Measurements from ENCODE around the gene COL5A2.

DNA sequence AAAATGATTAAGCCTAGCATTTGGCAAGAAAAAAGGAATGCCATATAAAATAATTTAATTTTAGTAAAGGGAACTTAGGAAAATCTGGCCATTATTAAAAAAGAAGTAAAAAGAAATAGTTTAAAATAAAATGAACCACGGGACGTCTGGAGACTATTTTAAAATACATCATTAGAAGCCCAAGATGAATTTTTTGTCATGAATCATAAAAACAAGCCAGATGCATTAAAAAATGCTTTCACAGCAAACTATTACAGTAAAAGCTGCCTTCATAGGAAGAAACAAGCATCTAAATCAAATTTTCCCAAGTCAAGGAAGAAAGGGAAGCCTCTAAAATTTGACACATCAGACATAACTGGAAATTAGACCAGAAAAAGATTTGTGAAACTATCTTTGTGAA is 33.0 kb downstream of the COL5A2 start:
- TF ChIP-seq, protein P1, sequence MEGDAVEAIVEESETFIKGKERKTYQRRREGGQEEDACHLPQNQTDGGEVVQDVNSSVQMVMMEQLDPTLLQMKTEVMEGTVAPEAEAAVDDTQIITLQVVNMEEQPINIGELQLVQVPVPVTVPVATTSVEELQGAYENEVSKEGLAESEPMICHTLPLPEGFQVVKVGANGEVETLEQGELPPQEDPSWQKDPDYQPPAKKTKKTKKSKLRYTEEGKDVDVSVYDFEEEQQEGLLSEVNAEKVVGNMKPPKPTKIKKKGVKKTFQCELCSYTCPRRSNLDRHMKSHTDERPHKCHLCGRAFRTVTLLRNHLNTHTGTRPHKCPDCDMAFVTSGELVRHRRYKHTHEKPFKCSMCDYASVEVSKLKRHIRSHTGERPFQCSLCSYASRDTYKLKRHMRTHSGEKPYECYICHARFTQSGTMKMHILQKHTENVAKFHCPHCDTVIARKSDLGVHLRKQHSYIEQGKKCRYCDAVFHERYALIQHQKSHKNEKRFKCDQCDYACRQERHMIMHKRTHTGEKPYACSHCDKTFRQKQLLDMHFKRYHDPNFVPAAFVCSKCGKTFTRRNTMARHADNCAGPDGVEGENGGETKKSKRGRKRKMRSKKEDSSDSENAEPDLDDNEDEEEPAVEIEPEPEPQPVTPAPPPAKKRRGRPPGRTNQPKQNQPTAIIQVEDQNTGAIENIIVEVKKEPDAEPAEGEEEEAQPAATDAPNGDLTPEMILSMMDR (IDR thresholded peaks at IDR 0.05): no peak
- TF ChIP-seq EZH2 (IDR thresholded peaks at IDR 0.05) (no peak), EZH2phosphoT487 (IDR thresholded peaks at IDR 0.05) (no peak)
